ENCODE data around the gene RNASET2.

RNASET2 gene

GRCh38 chr6:166938150-166938549 lies 18.2 kb downstream of the RNASET2 start:
- no peak overlapping the region for H3K4me3 ChIP-seq (ENCODE audit: low read length)
- no peak for DNase-seq (ENCODE audit: low read depth)
- no peak for TF ChIP-seq CTCF (IDR thresholded peaks at IDR 0.05; ENCODE audit: insufficient read depth, low read depth, low read length, missing control alignments)

- TF ChIP-seq CTCF (IDR thresholded peaks at IDR 0.05; ENCODE audit: insufficient read depth, low read depth, low read length, missing control alignments): no peak
- H3K4me3 ChIP-seq (ENCODE audit: low read length): no peak overlapping the region
- no peak for DNase-seq (ENCODE audit: low read depth)
These were observed 18.6 kb downstream of the RNASET2 start for GRCh38 chr6:166937746-166938145.

GRCh38 chr6:166936079-166936787 lies 20.1 kb downstream of the RNASET2 start:
- no peak for TF ChIP-seq CTCF (IDR thresholded peaks at IDR 0.05; ENCODE audit: insufficient read depth, low read depth, low read length, missing control alignments)
- H3K4me3 ChIP-seq (ENCODE audit: low read length): no peak overlapping the region
- DNase-seq (ENCODE audit: low read depth): no peak

- TF ChIP-seq CTCF (IDR thresholded peaks at IDR 0.05; ENCODE audit: insufficient read depth, low read depth, low read length, missing control alignments): no peak
- H3K4me3 ChIP-seq (ENCODE audit: low read length): no peak overlapping the region
- DNase-seq (ENCODE audit: low read depth): no peak
These were observed 21.0 kb downstream of the RNASET2 start for GRCh38 chr6:166935353-166935752.

GRCh38 chr6:166934174-166934573 lies 22.2 kb downstream of the RNASET2 start:
- no peak for TF ChIP-seq CTCF (IDR thresholded peaks at IDR 0.05; ENCODE audit: insufficient read depth, low read depth, low read length, missing control alignments)
- no peak overlapping the region for H3K4me3 ChIP-seq (ENCODE audit: low read length)
- no peak for DNase-seq (ENCODE audit: low read depth)

- DNase-seq (ENCODE audit: low read depth): no peak
- TF ChIP-seq CTCF (IDR thresholded peaks at IDR 0.05; ENCODE audit: insufficient read depth, low read depth, low read length, missing control alignments): no peak
- no peak overlapping the region for H3K4me3 ChIP-seq (ENCODE audit: low read length)
These were observed 23.0 kb downstream of the RNASET2 start for GRCh38 chr6:166933396-166933795.

GRCh38 chr6:166932616-166933015 lies 23.7 kb downstream of the RNASET2 start:
- TF ChIP-seq CTCF (IDR thresholded peaks at IDR 0.05; ENCODE audit: insufficient read depth, low read depth, low read length, missing control alignments): no peak
- H3K4me3 ChIP-seq (ENCODE audit: low read length): no peak overlapping the region
- no peak for DNase-seq (ENCODE audit: low read depth)

Data from epithelial cell of esophagus (primary cell).